ENCODE data around the gene OTUB1.

Gene OTUB1

GRCh38 chr11:64018310-64018709 lies 32.1 kb downstream of the OTUB1 start:
- no peaks in the 10 kb centered on the region for H3K36me3 ChIP-seq (replicated peaks)
- H3K9me3 ChIP-seq, result no peaks in the 10 kb centered on the region
- peaks cover 4% of the 10 kb centered on the region; the same call in 1 of the 2 replicates for H3K27me3 ChIP-seq (ENCODE audit: low read depth)
- H3K4me3 ChIP-seq, result no peak overlapping the region
- in situ Hi-C loops (cut with MboI; ENCODE audit: low sequenced_read_pairs), result no loop called here
- no peak for DNase-seq (ENCODE audit: low spot score in 2 of 2)
- H3K4me1 ChIP-seq, result no peaks in the 10 kb centered on the region

GRCh38 chr11:64019106-64020037 lies 33.1 kb downstream of the OTUB1 start:
- Histone ChIP-seq H3K4me1 (no peaks in the 10 kb centered on the region), H3K27me3 (ENCODE audit: low read depth) (peaks cover 4% of the 10 kb centered on the region; the same call in 1 of the 2 replicates), H3K9me3 (no peaks in the 10 kb centered on the region), H3K36me3 (replicated peaks) (no peaks in the 10 kb centered on the region), H3K4me3 (no peak overlapping the region)
- in situ Hi-C loops (cut with MboI; ENCODE audit: low sequenced_read_pairs), result no loop called here
- no peak for DNase-seq (ENCODE audit: low spot score in 2 of 2)

GRCh38 chr11:64020976-64021756 lies 34.9 kb downstream of the OTUB1 start:
- no peaks in the 10 kb centered on the region for H3K4me1 ChIP-seq

GRCh38 chr11:64021757-64022093 lies 35.5 kb downstream of the OTUB1 start:
- H3K4me1 ChIP-seq, result no peaks in the 10 kb centered on the region
- H3K4me3 ChIP-seq, result no peak overlapping the region
- DNase-seq (ENCODE audit: low spot score in 2 of 2), result no peak
- peaks cover 4% of the 10 kb centered on the region; the same call in 1 of the 2 replicates for H3K27me3 ChIP-seq (ENCODE audit: low read depth)
- H3K36me3 ChIP-seq (replicated peaks), result no peaks in the 10 kb centered on the region
- in situ Hi-C loops (cut with MboI; ENCODE audit: low sequenced_read_pairs), result no loop called here
- H3K9me3 ChIP-seq, result no peaks in the 10 kb centered on the region

More at GRCh38 chr11:64020976-64021756, 34.9 kb downstream of the OTUB1 start:
- no peak overlapping the region for H3K4me3 ChIP-seq
- in situ Hi-C loops (cut with MboI; ENCODE audit: low sequenced_read_pairs), result no loop called here
- H3K27me3 ChIP-seq (ENCODE audit: low read depth), result peaks cover 4% of the 10 kb centered on the region; the same call in 1 of the 2 replicates
- H3K36me3 ChIP-seq (replicated peaks), result no peaks in the 10 kb centered on the region
- no peak for DNase-seq (ENCODE audit: low spot score in 2 of 2)
- H3K9me3 ChIP-seq, result no peaks in the 10 kb centered on the region

GRCh38 chr11:64022125-64022784 lies 36.0 kb downstream of the OTUB1 start:
- Histone ChIP-seq H3K36me3 (replicated peaks) (no peaks in the 10 kb centered on the region), H3K9me3 (no peaks in the 10 kb centered on the region), H3K4me3 (no peak overlapping the region), H3K27me3 (ENCODE audit: low read depth) (peaks cover 4% of the 10 kb centered on the region; the same call in 1 of the 2 replicates), H3K4me1 (no peaks in the 10 kb centered on the region)
- no peak for DNase-seq (ENCODE audit: low spot score in 2 of 2)
- in situ Hi-C loops (cut with MboI; ENCODE audit: low sequenced_read_pairs), result no loop called here

GRCh38 chr11:64023712-64024710 lies 37.8 kb downstream of the OTUB1 start:
- no peak for DNase-seq (ENCODE audit: low spot score in 2 of 2)
- H3K4me3 ChIP-seq, result no peak overlapping the region
- in situ Hi-C loops (cut with MboI; ENCODE audit: low sequenced_read_pairs), result no loop called here
- peaks cover 4% of the 10 kb centered on the region; the same call in 1 of the 2 replicates for H3K27me3 ChIP-seq (ENCODE audit: low read depth)
- no peaks in the 10 kb centered on the region; the same call in 1 of the 2 replicates for H3K4me1 ChIP-seq
- H3K9me3 ChIP-seq, result no peaks in the 10 kb centered on the region
- H3K36me3 ChIP-seq (replicated peaks), result no peaks in the 10 kb centered on the region

GRCh38 chr11:64025205-64025604 lies 39.0 kb downstream of the OTUB1 start:
- no peak for DNase-seq (ENCODE audit: low spot score in 2 of 2)
- Histone ChIP-seq H3K4me3 (no peak overlapping the region), H3K36me3 (replicated peaks) (no peaks in the 10 kb centered on the region), H3K27me3 (ENCODE audit: low read depth) (peaks cover 3% of the 10 kb centered on the region; the same call in 1 of the 2 replicates), H3K4me1 (no peaks in the 10 kb centered on the region; the same call in 1 of the 2 replicates), H3K9me3 (no peaks in the 10 kb centered on the region)
- in situ Hi-C loops (cut with MboI; ENCODE audit: low sequenced_read_pairs), result no loop called here

GRCh38 chr11:64026575-64027205 lies 40.5 kb downstream of the OTUB1 start:
- no peak overlapping the region for H3K4me3 ChIP-seq
- no peak for DNase-seq (ENCODE audit: low spot score in 2 of 2)
- H3K9me3 ChIP-seq, result no peaks in the 10 kb centered on the region
- in situ Hi-C loops (cut with MboI; ENCODE audit: low sequenced_read_pairs), result no loop called here
- no peaks in the 10 kb centered on the region for H3K27me3 ChIP-seq (ENCODE audit: low read depth)
- H3K4me1 ChIP-seq, result no peaks in the 10 kb centered on the region; the same call in 1 of the 2 replicates
- H3K36me3 ChIP-seq (replicated peaks), result no peaks in the 10 kb centered on the region

GRCh38 chr11:64027651-64028397 lies 41.6 kb downstream of the OTUB1 start:
- in situ Hi-C loops (cut with MboI; ENCODE audit: low sequenced_read_pairs), result no loop called here
- DNase-seq (ENCODE audit: low spot score in 2 of 2), result no peak
- Histone ChIP-seq H3K4me1 (no peaks in the 10 kb centered on the region; the same call in 1 of the 2 replicates), H3K36me3 (replicated peaks) (no peaks in the 10 kb centered on the region), H3K9me3 (no peaks in the 10 kb centered on the region), H3K4me3 (no peak overlapping the region), H3K27me3 (ENCODE audit: low read depth) (no peaks in the 10 kb centered on the region)

- DNase-seq (ENCODE audit: low spot score in 2 of 2), result peak; percentile 49 to 77
- Histone ChIP-seq H3K27me3 (ENCODE audit: low read depth) (no peaks in the 10 kb centered on the region), H3K4me3 (no peak overlapping the region), H3K36me3 (replicated peaks) (no peaks in the 10 kb centered on the region), H3K4me1 (no peaks in the 10 kb centered on the region; the same call in 1 of the 2 replicates), H3K9me3 (no peaks in the 10 kb centered on the region)
- in situ Hi-C loops (cut with MboI; ENCODE audit: low sequenced_read_pairs), result no loop called here
Measured at GRCh38 chr11:64028398-64029115, 42.3 kb downstream of the OTUB1 start.

GRCh38 chr11:64029773-64030172 lies 43.5 kb downstream of the OTUB1 start:
- Histone ChIP-seq H3K4me1 (no peaks in the 10 kb centered on the region; the same call in 1 of the 2 replicates), H3K9me3 (no peaks in the 10 kb centered on the region)
- in situ Hi-C loops (cut with MboI; ENCODE audit: low sequenced_read_pairs), result no loop called here

More at GRCh38 chr11:64029773-64030172, 43.5 kb downstream of the OTUB1 start:
- Histone ChIP-seq H3K36me3 (replicated peaks) (no peaks in the 10 kb centered on the region), H3K4me3 (no peak overlapping the region), H3K27me3 (ENCODE audit: low read depth) (peaks cover 7% of the 10 kb centered on the region)
- no peak for DNase-seq (ENCODE audit: low spot score in 2 of 2)
